Measurements from ENCODE around the gene NDFIP1. TPM values are rescaled to one million over a fixed set of nuclear protein-coding genes. Genes with fewer than 3 reads are reported as not detected.
A peak's percentile ranks its signal among the peaks of the same experiment; 100 is the strongest.

Gene NDFIP1
- total RNA-seq, 1 experiment from 2014 or later: 27.6 TPM

DNA sequence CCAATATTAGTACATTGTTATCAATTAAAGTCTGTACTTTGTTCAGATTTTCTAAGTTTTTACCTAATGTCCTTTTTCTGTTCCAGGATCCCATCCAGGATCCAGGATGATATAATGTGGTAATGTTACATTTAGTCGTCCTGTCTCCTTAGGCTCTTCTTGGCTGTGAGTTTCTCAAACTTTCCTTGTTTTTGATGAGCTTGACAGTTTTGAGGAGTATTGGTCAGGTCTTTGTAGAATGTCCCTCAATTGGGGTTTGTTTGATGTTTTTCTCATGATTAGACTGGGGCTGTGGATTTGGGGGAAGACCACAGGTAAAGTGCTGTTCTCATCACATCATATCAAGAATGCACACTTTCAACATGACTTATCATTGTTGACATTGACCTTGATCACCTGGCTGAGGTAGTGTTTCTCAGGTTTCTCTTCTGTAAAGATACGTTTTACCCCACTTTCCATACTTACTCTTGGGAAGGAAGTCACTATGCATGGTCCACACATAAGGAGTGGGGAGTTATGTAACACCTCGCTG lies 9.6 kb downstream of the NDFIP1 start:
- TF ChIP-seq GTF2I (CRISPR knock-in tag; conservative IDR thresholded peaks at IDR 0.05): no peak
- TF ChIP-seq ZNF232 (CRISPR knock-in tag; IDR thresholded peaks at IDR 0.05): no peak
- TF ChIP-seq NR3C1 (CRISPR knock-in tag; conservative IDR thresholded peaks at IDR 0.05; ENCODE audit: low read depth): no peak
- TF ChIP-seq, protein P1, sequence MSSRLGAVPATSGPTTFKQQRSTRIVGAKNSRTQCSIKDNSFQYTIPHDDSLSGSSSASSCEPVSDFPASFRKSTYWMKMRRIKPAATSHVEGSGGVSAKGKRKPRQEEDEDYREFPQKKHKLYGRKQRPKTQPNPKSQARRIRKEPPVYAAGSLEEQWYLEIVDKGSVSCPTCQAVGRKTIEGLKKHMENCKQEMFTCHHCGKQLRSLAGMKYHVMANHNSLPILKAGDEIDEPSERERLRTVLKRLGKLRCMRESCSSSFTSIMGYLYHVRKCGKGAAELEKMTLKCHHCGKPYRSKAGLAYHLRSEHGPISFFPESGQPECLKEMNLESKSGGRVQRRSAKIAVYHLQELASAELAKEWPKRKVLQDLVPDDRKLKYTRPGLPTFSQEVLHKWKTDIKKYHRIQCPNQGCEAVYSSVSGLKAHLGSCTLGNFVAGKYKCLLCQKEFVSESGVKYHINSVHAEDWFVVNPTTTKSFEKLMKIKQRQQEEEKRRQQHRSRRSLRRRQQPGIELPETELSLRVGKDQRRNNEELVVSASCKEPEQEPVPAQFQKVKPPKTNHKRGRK (CRISPR knock-in tag; IDR thresholded peaks at IDR 0.05; ENCODE audit: borderline replicate concordance): no peak
- TF ChIP-seq, protein P2, sequence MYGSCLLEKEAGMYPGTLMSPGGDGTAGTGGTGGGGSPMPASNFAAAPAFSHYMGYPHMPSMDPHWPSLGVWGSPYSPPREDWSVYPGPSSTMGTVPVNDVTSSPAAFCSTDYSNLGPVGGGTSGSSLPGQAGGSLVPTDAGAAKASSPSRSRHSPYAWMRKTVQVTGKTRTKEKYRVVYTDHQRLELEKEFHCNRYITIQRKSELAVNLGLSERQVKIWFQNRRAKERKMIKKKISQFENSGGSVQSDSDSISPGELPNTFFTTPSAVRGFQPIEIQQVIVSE (CRISPR knock-in tag; IDR thresholded peaks at IDR 0.05; ENCODE audit: borderline replicate concordance): no peak
- TF ChIP-seq, protein P3, sequence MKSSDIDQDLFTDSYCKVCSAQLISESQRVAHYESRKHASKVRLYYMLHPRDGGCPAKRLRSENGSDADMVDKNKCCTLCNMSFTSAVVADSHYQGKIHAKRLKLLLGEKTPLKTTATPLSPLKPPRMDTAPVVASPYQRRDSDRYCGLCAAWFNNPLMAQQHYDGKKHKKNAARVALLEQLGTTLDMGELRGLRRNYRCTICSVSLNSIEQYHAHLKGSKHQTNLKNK (CRISPR knock-in tag; IDR thresholded peaks at IDR 0.05): no peak
- TF ChIP-seq NFYB (CRISPR knock-in tag; conservative IDR thresholded peaks at IDR 0.05; ENCODE audit: low read depth): no peak
- no peak for TF ChIP-seq ETV6 (CRISPR knock-in tag; IDR thresholded peaks at IDR 0.05)
- TF ChIP-seq TEAD1 (CRISPR knock-in tag; IDR thresholded peaks at IDR 0.05): no peak
- TF ChIP-seq GABPB1 (CRISPR knock-in tag; IDR thresholded peaks at IDR 0.05): no peak
- TF ChIP-seq FOXP1 (CRISPR knock-in tag; IDR thresholded peaks at IDR 0.05; ENCODE audit: borderline replicate concordance): no peak
- TF ChIP-seq MXD4 (CRISPR knock-in tag; IDR thresholded peaks at IDR 0.05; ENCODE audit: borderline replicate concordance): no peak
- no peak for TF ChIP-seq TEAD4 (CRISPR knock-in tag; IDR thresholded peaks at IDR 0.05)
- TF ChIP-seq, protein P4, sequence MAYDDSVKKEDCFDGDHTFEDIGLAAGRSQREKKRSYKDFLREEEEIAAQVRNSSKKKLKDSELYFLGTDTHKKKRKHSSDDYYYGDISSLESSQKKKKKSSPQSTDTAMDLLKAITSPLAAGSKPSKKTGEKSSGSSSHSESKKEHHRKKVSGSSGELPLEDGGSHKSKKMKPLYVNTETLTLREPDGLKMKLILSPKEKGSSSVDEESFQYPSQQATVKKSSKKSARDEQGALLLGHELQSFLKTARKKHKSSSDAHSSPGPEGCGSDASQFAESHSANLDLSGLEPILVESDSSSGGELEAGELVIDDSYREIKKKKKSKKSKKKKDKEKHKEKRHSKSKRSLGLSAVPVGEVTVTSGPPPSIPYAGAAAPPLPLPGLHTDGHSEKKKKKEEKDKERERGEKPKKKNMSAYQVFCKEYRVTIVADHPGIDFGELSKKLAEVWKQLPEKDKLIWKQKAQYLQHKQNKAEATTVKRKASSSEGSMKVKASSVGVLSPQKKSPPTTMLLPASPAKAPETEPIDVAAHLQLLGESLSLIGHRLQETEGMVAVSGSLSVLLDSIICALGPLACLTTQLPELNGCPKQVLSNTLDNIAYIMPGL (CRISPR knock-in tag; IDR thresholded peaks at IDR 0.05): no peak
- no peak overlapping the region for H3K4me3 Mint-ChIP-seq
- H3K27me3 Mint-ChIP-seq (ENCODE audit: low read depth): no peaks in the 10 kb centered on the region
- H3K9me3 Mint-ChIP-seq: peaks cover 5% of the 10 kb centered on the region
- H3K27ac Mint-ChIP-seq: 0 out of 2 replicates have a peak overlapping the region, but pooled peaks have one; percentile 70
- ChIA-PET CTCF (no interaction called here), POLR2A (no interaction called here)
- H3K36me3 Mint-ChIP-seq: peaks cover 7% of the 10 kb centered on the region
- peaks cover 17% of the 10 kb centered on the region for H3K4me1 Mint-ChIP-seq
- no peak for ATAC-seq
- no peak for DNase-seq (ENCODE audit: low spot score)

- ChIA-PET POLR2A (no interaction called here), CTCF (no interaction called here)
- Mint-ChIP-seq H3K9me3 (peaks cover 7% of the 10 kb centered on the region), H3K27me3 (ENCODE audit: low read depth) (no peaks in the 10 kb centered on the region), H3K4me3 (no peak overlapping the region), H3K27ac (no peak overlapping the region), H3K4me1 (peaks cover 11% of the 10 kb centered on the region), H3K36me3 (peaks cover 8% of the 10 kb centered on the region)
- DNase-seq (ENCODE audit: low spot score) (no peak), ATAC-seq (no peak)
- no peak for TF ChIP-seq E2F1 (CRISPR knock-in tag; IDR thresholded peaks at IDR 0.05)
- no peak for TF ChIP-seq SMAD4 (CRISPR knock-in tag; IDR thresholded peaks at IDR 0.05)
- TF ChIP-seq GRHL2 (CRISPR knock-in tag; IDR thresholded peaks at IDR 0.05; ENCODE audit: insufficient replicate concordance, severe bottlenecking): no peak
- no peak for TF ChIP-seq SOX15 (CRISPR knock-in tag; IDR thresholded peaks at IDR 0.05)
- no peak for TF ChIP-seq IRF2 (CRISPR knock-in tag; IDR thresholded peaks at IDR 0.05; ENCODE audit: borderline replicate concordance, low read depth)
- no peak for TF ChIP-seq MXD4 (CRISPR knock-in tag; IDR thresholded peaks at IDR 0.05; ENCODE audit: borderline replicate concordance)
Measured at GRCh38 chr5:142119051-142119625, 10.6 kb downstream of the NDFIP1 start.
